Pericardium fibroblast (primary cell): ENCODE measurements around the gene CYP2A13. TPM values are rescaled to one million over a fixed set of nuclear protein-coding genes. Genes with fewer than 3 reads are reported as not detected.

ENCODE experiments used
- total RNA-seq: library from RNA; depleted of rRNA; stranded (reverse); fragments of >200 nt; gene quantifications from 2 replicates; pipeline ENCODE4 v1.2.3, GENCODE V29; 2015

Gene CYP2A13
- total RNA-seq = not detected in 2 replicates

GRCh38 chr19:41088151-41088550 lies at the start of gene CYP2A13:
Gene CYP2A13, plus strand, starts transcription at chr19:41088451. Its CDS starts 21 bp downstream, at chr19:41088472.

GRCh38 chr19:41114132-41114531 lies 25.9 kb downstream of the CYP2A13 start, which contains the start of gene CYP2F1:
Gene CYP2F1, plus strand, starts transcription at chr19:41114432. Its CDS starts 1,757 bp downstream, at chr19:41116189.

Other genes with a start within 250 kb of the CYP2A13 start
- not detected in 2 replicates for gene CYP2A6, start 238.0 kb upstream of the CYP2A13 start, total RNA-seq
- gene CYP2A7, start 206.2 kb upstream of the CYP2A13 start, total RNA-seq = not detected in 2 replicates
- gene CYP2B6, start 97.2 kb upstream of the CYP2A13 start, total RNA-seq = not detected in 2 replicates
- gene CYP2F1, start 26.0 kb downstream of the CYP2A13 start, total RNA-seq = not detected in 2 replicates
- 0.09 and 0.70 TPM in 2 replicates for gene CYP2S1, start 104.8 kb downstream of the CYP2A13 start, total RNA-seq
- 75.6 and 94.9 TPM in 2 replicates for gene AXL, start 130.8 kb downstream of the CYP2A13 start, total RNA-seq
- gene HNRNPUL1, start 175.9 kb downstream of the CYP2A13 start, total RNA-seq = 96.9 and 108 TPM in 2 replicates
- 10.6 and 18.0 TPM in 2 replicates for gene CCDC97, start 221.7 kb downstream of the CYP2A13 start, total RNA-seq